Keratinocyte (primary cell): ENCODE measurements around the gene SUGCT. TPM values are rescaled to one million over a fixed set of nuclear protein-coding genes. Genes with fewer than 3 reads are reported as not detected.

Experiments
- DNase-seq: peaks from one replicate; pipeline ENCODE4 v3.0.0-alpha.2; 2011; ENCODE audit warnings: low read depth, missing footprints, low spot score
- FAIRE-seq: peaks from 2 replicates; lab custom pipeline; 2011; peaks lifted over from hg19 to GRCh38; lab: Jason Lieb, UNC
- H2AFZ ChIP-seq: 2 replicates; pipeline ENCODE4 v1.6.0; 2012; ENCODE audit warnings: low read length, control low read depth, inconsistent platforms; ENCODE audit not compliant: control insufficient read depth
- H3K27ac ChIP-seq: 2 replicates; pipeline ENCODE4 v1.5.1; 2011; ENCODE audit warnings: low read length; ENCODE audit not compliant: control insufficient read depth, insufficient read depth
- H3K27me3 ChIP-seq: 3 replicates; pipeline ENCODE4 v1.6.0; 2011; ENCODE audit warnings: low read length; ENCODE audit not compliant: control insufficient read depth, insufficient read depth; ENCODE audit errors: extremely low read depth
- H3K36me3 ChIP-seq, 2 experiments: 2 replicates in 1 of 2; 3 replicates in 1 of 2; pipeline ENCODE4 v1.5.1; 2011; ENCODE audit warnings: low read length in 2 of 2, mild to moderate bottlenecking in 1 of 2; ENCODE audit not compliant: control insufficient read depth in 2 of 2, insufficient read depth in 2 of 2; ENCODE audit errors: extremely low read depth in 1 of 2
- H3K4me1 ChIP-seq: 3 replicates; pipeline ENCODE4 v1.5.1; 2011; ENCODE audit warnings: low read length; ENCODE audit not compliant: control insufficient read depth, insufficient read depth; ENCODE audit errors: extremely low read depth
- H3K4me2 ChIP-seq: 3 replicates; pipeline ENCODE4 v1.6.0; 2011; ENCODE audit warnings: low read depth, low read length; ENCODE audit not compliant: control insufficient read depth, insufficient read depth; ENCODE audit errors: extremely low read depth
- H3K4me3 ChIP-seq, 3 experiments: fragments of 200-600 bp in 1 of 3; sonication (generic) in 1 of 3; 2 replicates in 2 of 3; 3 replicates in 1 of 3; pipeline ENCODE4 v1.5.1; 2011 to 2016; ENCODE audit warnings: low read length in 3 of 3, mild to moderate bottlenecking in 3 of 3, control low read depth in 2 of 3, inconsistent platforms in 1 of 3, low read depth in 1 of 3, mixed read lengths in 1 of 3, mixed run types in 1 of 3, moderate library complexity in 1 of 3; ENCODE audit not compliant: control insufficient read depth in 2 of 3, insufficient read depth in 2 of 3; ENCODE audit errors: extremely low read depth in 1 of 3
- H3K79me2 ChIP-seq: 2 replicates; pipeline ENCODE4 v1.6.0; 2012; ENCODE audit warnings: low read length; ENCODE audit not compliant: control insufficient read depth, insufficient read depth
- H3K9ac ChIP-seq: 3 replicates; pipeline ENCODE4 v1.6.0; 2011; ENCODE audit warnings: low read length; ENCODE audit not compliant: control insufficient read depth, insufficient read depth; ENCODE audit errors: extremely low read depth
- H3K9me1 ChIP-seq: 3 replicates; pipeline ENCODE4 v1.6.0; 2011; ENCODE audit warnings: low read length; ENCODE audit not compliant: control insufficient read depth, insufficient read depth; ENCODE audit errors: extremely low read depth
- H3K9me3 ChIP-seq: 2 replicates; pipeline ENCODE4 v1.5.1; 2012; ENCODE audit warnings: low read depth, low read length; ENCODE audit not compliant: control insufficient read depth
- H4K20me1 ChIP-seq: 3 replicates; pipeline ENCODE4 v1.6.0; 2011; ENCODE audit warnings: low read length; ENCODE audit not compliant: control insufficient read depth, insufficient read depth; ENCODE audit errors: extremely low read depth
- EZH2 ChIP-seq: IDR thresholded peaks from one replicate; pipeline ENCODE4 v1.6.1; 2012; ENCODE audit warnings: inconsistent platforms, mild to moderate bottlenecking, low read length, moderate library complexity
- dilution Hi-C: fragments of 300-500 bp; cut with MboI; formaldehyde crosslinking; loops from one replicate; pipeline ENCODE4 v1.7.0; 2020; ENCODE audit warnings: low sequenced_read_pairs; ENCODE audit not compliant: extremely low pct_ligation_motif_present
- polyA plus RNA-seq, 5 experiments: library from polyadenylated mRNA; depleted of rRNA in 3 of 5; stranded (reverse) in 3 of 5; stranded (forward) in 1 of 5; unstranded in 1 of 5; fragments of >200 nt; gene quantifications; 1 replicate in 1 of 5; 2 replicates in 3 of 5; 3 replicates in 1 of 5; pipeline versions ENCODE4 v1.2.1 to v1.2.3, GENCODE V29; 2011 to 2012; ENCODE audit warnings: missing spikeins in 2 of 5, low read depth in 1 of 5, low replicate concordance in 1 of 5
- TF ChIP-seq, protein P1 (sequence below), 3 experiments: IDR thresholded peaks in 1 of 3; conservative IDR thresholded peaks in 1 of 3; optimal IDR thresholded peaks in 1 of 3; 2 replicates in 2 of 3; 3 replicates in 1 of 3; pipeline versions ENCODE3 to v1.5.1; 2011; ENCODE audit warnings: low read length in 3 of 3, mild to moderate bottlenecking in 3 of 3, moderate library complexity in 2 of 3, control low read depth in 1 of 3, inconsistent platforms in 1 of 3; ENCODE audit not compliant: insufficient read depth in 2 of 3; ENCODE audit errors: extremely low read depth in 1 of 3

The SUGCT gene
- polyA plus RNA-seq, 1 donor (not counting 4 experiments of a cell fraction or from before 2014, with no cell fraction given), result 134 TPM

DNA sequence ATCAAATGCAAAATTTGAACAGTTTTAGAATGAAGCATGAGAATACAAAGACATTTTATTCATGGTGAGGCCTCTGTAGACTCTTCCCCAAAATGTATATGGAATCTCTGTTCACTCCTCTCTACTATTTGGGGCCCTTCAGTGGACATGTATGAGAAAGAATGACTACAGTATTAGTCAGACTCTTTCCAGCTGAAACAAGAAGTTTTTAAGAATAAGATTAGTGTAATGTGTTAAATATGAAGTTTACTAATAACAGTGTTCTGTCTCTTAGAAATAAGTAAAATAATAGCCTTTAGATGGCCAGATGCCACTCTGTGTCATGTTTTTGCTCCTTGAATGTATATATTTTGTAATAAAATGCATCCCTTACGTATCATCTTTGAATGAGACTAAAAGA lies 585.6 kb downstream of the SUGCT start:
- H3K4me2 ChIP-seq, result no peak overlapping the region

DNA sequence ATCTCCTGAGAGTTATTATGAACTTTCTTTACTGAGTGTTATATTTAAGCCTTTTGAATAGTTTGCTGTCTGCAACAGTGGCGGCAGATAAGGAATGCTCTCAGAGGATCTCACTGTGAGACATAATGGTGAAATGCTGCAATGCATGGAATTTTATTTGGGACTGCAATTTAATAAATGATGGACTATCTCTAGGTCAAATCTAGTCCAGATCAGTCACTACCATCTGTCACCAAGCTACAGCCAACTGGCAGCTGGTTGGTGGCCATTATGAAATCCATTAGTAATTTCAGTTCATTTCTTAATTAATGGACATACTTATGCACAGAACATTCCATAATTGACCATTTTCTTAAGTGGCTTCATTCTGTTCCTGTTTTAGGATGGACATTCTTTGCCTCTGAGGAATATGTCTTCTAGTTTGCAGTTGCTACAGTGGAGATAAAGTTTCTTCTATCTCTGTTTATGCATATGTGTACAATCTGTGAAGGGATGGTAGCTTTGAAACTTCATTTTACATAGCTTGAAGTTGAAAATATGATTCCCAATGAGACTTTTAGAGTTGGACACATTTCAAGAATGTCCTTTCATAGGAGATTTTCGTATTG lies 586.6 kb downstream of the SUGCT start:
- dilution Hi-C loops, result no loop called here
- no peaks in the 10 kb centered on the region for H4K20me1 ChIP-seq
- no peaks in the 10 kb centered on the region for H3K27me3 ChIP-seq
- no peak overlapping the region for H3K4me3 ChIP-seq
- FAIRE-seq (no peak), DNase-seq (no peak)
- TF ChIP-seq, protein P1, sequence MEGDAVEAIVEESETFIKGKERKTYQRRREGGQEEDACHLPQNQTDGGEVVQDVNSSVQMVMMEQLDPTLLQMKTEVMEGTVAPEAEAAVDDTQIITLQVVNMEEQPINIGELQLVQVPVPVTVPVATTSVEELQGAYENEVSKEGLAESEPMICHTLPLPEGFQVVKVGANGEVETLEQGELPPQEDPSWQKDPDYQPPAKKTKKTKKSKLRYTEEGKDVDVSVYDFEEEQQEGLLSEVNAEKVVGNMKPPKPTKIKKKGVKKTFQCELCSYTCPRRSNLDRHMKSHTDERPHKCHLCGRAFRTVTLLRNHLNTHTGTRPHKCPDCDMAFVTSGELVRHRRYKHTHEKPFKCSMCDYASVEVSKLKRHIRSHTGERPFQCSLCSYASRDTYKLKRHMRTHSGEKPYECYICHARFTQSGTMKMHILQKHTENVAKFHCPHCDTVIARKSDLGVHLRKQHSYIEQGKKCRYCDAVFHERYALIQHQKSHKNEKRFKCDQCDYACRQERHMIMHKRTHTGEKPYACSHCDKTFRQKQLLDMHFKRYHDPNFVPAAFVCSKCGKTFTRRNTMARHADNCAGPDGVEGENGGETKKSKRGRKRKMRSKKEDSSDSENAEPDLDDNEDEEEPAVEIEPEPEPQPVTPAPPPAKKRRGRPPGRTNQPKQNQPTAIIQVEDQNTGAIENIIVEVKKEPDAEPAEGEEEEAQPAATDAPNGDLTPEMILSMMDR (optimal IDR thresholded peaks at IDR 0.05 in 1 of 3, IDR thresholded peaks at IDR 0.05 in 1 of 3, conservative IDR thresholded peaks at IDR 0.05 in 1 of 3; ENCODE audit: extremely low read depth in 1 of 3, insufficient read depth in 2 of 3, low read length in 3 of 3), result no peak
- no peak for TF ChIP-seq EZH2
- no peaks in the 10 kb centered on the region for H3K79me2 ChIP-seq
- no peak overlapping the region for H2AFZ ChIP-seq
- H3K9me3 ChIP-seq, result no peaks in the 10 kb centered on the region
- H3K4me2 ChIP-seq, result no peak overlapping the region
- no peak overlapping the region for H3K9ac ChIP-seq
- no peak overlapping the region for H3K27ac ChIP-seq
- H3K36me3 ChIP-seq, result no peaks in the 10 kb centered on the region
- H3K4me1 ChIP-seq, result peaks cover 21% of the 10 kb centered on the region
- no peaks in the 10 kb centered on the region for H3K9me1 ChIP-seq

More for the DNA sequence above, 585.6 kb downstream of the SUGCT start:
- H3K27me3 ChIP-seq, result no peaks in the 10 kb centered on the region
- TF ChIP-seq, protein P1 (optimal IDR thresholded peaks at IDR 0.05 in 1 of 3, IDR thresholded peaks at IDR 0.05 in 1 of 3, conservative IDR thresholded peaks at IDR 0.05 in 1 of 3; ENCODE audit: extremely low read depth in 1 of 3, insufficient read depth in 2 of 3, low read length in 3 of 3), result no peak
- TF ChIP-seq EZH2, result no peak
- peaks cover 25% of the 10 kb centered on the region for H3K4me1 ChIP-seq
- no peaks in the 10 kb centered on the region for H3K36me3 ChIP-seq
- no peaks in the 10 kb centered on the region for H3K9me3 ChIP-seq
- FAIRE-seq (no peak), DNase-seq (no peak)
- H3K9ac ChIP-seq, result no peak overlapping the region
- H3K79me2 ChIP-seq, result no peaks in the 10 kb centered on the region
- no peak overlapping the region for H2AFZ ChIP-seq
- peak overlapping the region; percentile 4 for H3K27ac ChIP-seq
- H4K20me1 ChIP-seq, result no peaks in the 10 kb centered on the region
- no peaks in the 10 kb centered on the region for H3K9me1 ChIP-seq
- no peak overlapping the region for H3K4me3 ChIP-seq
- dilution Hi-C loops, result no loop called here
